ENCODE measurements around the gene AGBL1. TPM values are rescaled to one million over a fixed set of nuclear protein-coding genes. Genes with fewer than 3 reads are reported as not detected.

Gene AGBL1
- polyA plus RNA-seq, 1 donor (not counting 4 experiments of a cell fraction or from before 2014, with no cell fraction given): not detected

- no peak overlapping the region for H3K4me2 ChIP-seq (ENCODE audit: control insufficient read depth, extremely low read depth, insufficient read depth, low read depth, low read length)
- H3K79me2 ChIP-seq (ENCODE audit: control insufficient read depth, insufficient read depth, low read length): no peaks in the 10 kb centered on the region
- no peaks in the 10 kb centered on the region for H3K27me3 ChIP-seq (ENCODE audit: control insufficient read depth, extremely low read depth, insufficient read depth, low read length)
- TF ChIP-seq CTCF (optimal IDR thresholded peaks at IDR 0.05 in 1 of 3, IDR thresholded peaks at IDR 0.05 in 1 of 3, conservative IDR thresholded peaks at IDR 0.05 in 1 of 3; ENCODE audit: extremely low read depth in 1 of 3, insufficient read depth in 2 of 3, low read length in 3 of 3) (no peak), EZH2 (IDR thresholded peaks at IDR 0.05; ENCODE audit: low read length) (no peak)
- no peak for DNase-seq (ENCODE audit: low read depth, low spot score)
- no peaks in the 10 kb centered on the region for H3K9me1 ChIP-seq (ENCODE audit: control insufficient read depth, extremely low read depth, insufficient read depth, low read length)
- H3K27ac ChIP-seq (ENCODE audit: control insufficient read depth, insufficient read depth, low read length): no peak overlapping the region
- no peaks in the 10 kb centered on the region for H3K9me3 ChIP-seq (ENCODE audit: control insufficient read depth, low read depth, low read length)
- no peak for FAIRE-seq
- H3K4me1 ChIP-seq (ENCODE audit: control insufficient read depth, extremely low read depth, insufficient read depth, low read length): no peaks in the 10 kb centered on the region
- dilution Hi-C loops (cut with MboI; ENCODE audit: extremely low pct_ligation_motif_present, low sequenced_read_pairs): no loop called here
- H3K4me3 ChIP-seq (ENCODE audit: control insufficient read depth in 2 of 3, extremely low read depth in 1 of 3, insufficient read depth in 2 of 3, low read depth in 1 of 3, low read length in 3 of 3): no peak overlapping the region
- no peaks in the 10 kb centered on the region for H4K20me1 ChIP-seq (ENCODE audit: control insufficient read depth, extremely low read depth, insufficient read depth, low read length)
- H3K9ac ChIP-seq (ENCODE audit: control insufficient read depth, extremely low read depth, insufficient read depth, low read length): no peak overlapping the region
- no peak overlapping the region for H2AFZ ChIP-seq (ENCODE audit: control insufficient read depth, low read length)
- H3K36me3 ChIP-seq (ENCODE audit: control insufficient read depth in 2 of 2, extremely low read depth in 1 of 2, insufficient read depth in 2 of 2, low read length in 2 of 2): no peaks in the 10 kb centered on the region
These were observed 46.1 kb downstream of the AGBL1 start for GRCh38 chr15:86125775-86126174.

GRCh38 chr15:86127547-86127946 is 47.9 kb downstream of the AGBL1 start:
- FAIRE-seq (no peak), DNase-seq (ENCODE audit: low read depth, low spot score) (no peak)
- H3K9me1 ChIP-seq (ENCODE audit: control insufficient read depth, extremely low read depth, insufficient read depth, low read length): no peaks in the 10 kb centered on the region
- TF ChIP-seq EZH2 (IDR thresholded peaks at IDR 0.05; ENCODE audit: low read length) (no peak), CTCF (optimal IDR thresholded peaks at IDR 0.05 in 1 of 3, IDR thresholded peaks at IDR 0.05 in 1 of 3, conservative IDR thresholded peaks at IDR 0.05 in 1 of 3; ENCODE audit: extremely low read depth in 1 of 3, insufficient read depth in 2 of 3, low read length in 3 of 3) (no peak)
- H3K4me3 ChIP-seq (ENCODE audit: control insufficient read depth in 2 of 3, extremely low read depth in 1 of 3, insufficient read depth in 2 of 3, low read depth in 1 of 3, low read length in 3 of 3): no peak overlapping the region
- no peak overlapping the region for H3K4me2 ChIP-seq (ENCODE audit: control insufficient read depth, extremely low read depth, insufficient read depth, low read depth, low read length)
- H3K36me3 ChIP-seq (ENCODE audit: control insufficient read depth in 2 of 2, extremely low read depth in 1 of 2, insufficient read depth in 2 of 2, low read length in 2 of 2): no peaks in the 10 kb centered on the region
- no peak overlapping the region for H2AFZ ChIP-seq (ENCODE audit: control insufficient read depth, low read length)
- no peak overlapping the region for H3K27ac ChIP-seq (ENCODE audit: control insufficient read depth, insufficient read depth, low read length)
- H3K9ac ChIP-seq (ENCODE audit: control insufficient read depth, extremely low read depth, insufficient read depth, low read length): no peak overlapping the region
- H3K27me3 ChIP-seq (ENCODE audit: control insufficient read depth, extremely low read depth, insufficient read depth, low read length): no peaks in the 10 kb centered on the region
- no peaks in the 10 kb centered on the region for H3K4me1 ChIP-seq (ENCODE audit: control insufficient read depth, extremely low read depth, insufficient read depth, low read length)
- dilution Hi-C loops (cut with MboI; ENCODE audit: extremely low pct_ligation_motif_present, low sequenced_read_pairs): no loop called here
- no peaks in the 10 kb centered on the region for H3K9me3 ChIP-seq (ENCODE audit: control insufficient read depth, low read depth, low read length)
- H4K20me1 ChIP-seq (ENCODE audit: control insufficient read depth, extremely low read depth, insufficient read depth, low read length): no peaks in the 10 kb centered on the region
- H3K79me2 ChIP-seq (ENCODE audit: control insufficient read depth, insufficient read depth, low read length): no peaks in the 10 kb centered on the region
